Mesenteric fat pad (tissue), 1 donor: ENCODE results near the gene ADCY3. TPM values are rescaled to one million over a fixed set of nuclear protein-coding genes. Genes with fewer than 3 reads are reported as not detected.
"Not testable (repeated sequence)": the region's sequence is repeated elsewhere in the genome, so short reads cannot be mapped to it uniquely, and the experiment has no call there.

Source experiments
- DNase-seq: peaks from one replicate; pipeline ENCODE4 v3.0.0-alpha.2; 2020; ENCODE audit warnings: low spot score
- total RNA-seq: library from RNA; stranded (reverse); fragmentation: NEBNext Ultra II Directional; extraction: Animal tissue kit (Norgen Biotek cat#: 25700); gene quantifications from one replicate; pipeline ENCODE4 v1.2.1, GENCODE V29; 2021
- donor health status: DM: yes; HTN: yes; CAD: no.

Gene ADCY3
- total RNA-seq, 1 donor from 2014 or later, result 216 TPM

- no peak for DNase-seq
These were observed 68.0 kb downstream of the ADCY3 start for GRCh38 chr2:24852026-24852425.

- no peak for DNase-seq
These were observed 69.1 kb downstream of the ADCY3 start for GRCh38 chr2:24850944-24851343.

GRCh38 chr2:24845691-24846090 lies 74.3 kb downstream of the ADCY3 start:
- DNase-seq, result no peak

- DNase-seq, result no peak
These were observed 75.9 kb downstream of the ADCY3 start for GRCh38 chr2:24844023-24844685.

GRCh38 chr2:24843330-24843860 lies 76.6 kb downstream of the ADCY3 start:
- no peak for DNase-seq

GRCh38 chr2:24842081-24843050 lies 77.7 kb downstream of the ADCY3 start:
- DNase-seq, result no peak

- DNase-seq, result no peak
These were observed 78.8 kb downstream of the ADCY3 start for GRCh38 chr2:24840962-24841945.

- DNase-seq, result no peak
These were observed 79.7 kb downstream of the ADCY3 start for GRCh38 chr2:24840164-24840869.

- no peak for DNase-seq
These were observed 80.3 kb downstream of the ADCY3 start for GRCh38 chr2:24839729-24840128.

- DNase-seq, result no peak
These were observed 81.5 kb downstream of the ADCY3 start for GRCh38 chr2:24838541-24838940.

GRCh38 chr2:24837996-24838513 lies 82.0 kb downstream of the ADCY3 start:
- DNase-seq, result no peak

- DNase-seq, result no peak
These were observed 83.3 kb downstream of the ADCY3 start for GRCh38 chr2:24836706-24837105.

GRCh38 chr2:24836206-24836605 lies 83.8 kb downstream of the ADCY3 start:
- DNase-seq, result no peak

- DNase-seq, result not testable (repeated sequence)
These were observed 84.6 kb downstream of the ADCY3 start for GRCh38 chr2:24835411-24835810.

- no peak for DNase-seq
These were observed 85.2 kb downstream of the ADCY3 start for GRCh38 chr2:24834733-24835395.

- no peak for DNase-seq
These were observed 86.0 kb downstream of the ADCY3 start for GRCh38 chr2:24833821-24834732.

- no peak for DNase-seq
These were observed 86.9 kb downstream of the ADCY3 start for GRCh38 chr2:24832931-24833701.

- no peak for DNase-seq
These were observed 87.5 kb downstream of the ADCY3 start for GRCh38 chr2:24832521-24832920.
